Kidney tubule cell (primary cell): Measurements from ENCODE around the gene BOLA1.
A peak's percentile ranks its signal among the peaks of the same experiment; 100 is the strongest.
"Not testable (repeated sequence)": the region's sequence is repeated elsewhere in the genome, so short reads cannot be mapped to it uniquely, and the experiment has no call there.

ENCODE experiments used
- DNase-seq: peaks from one replicate; pipeline ENCODE4 v3.0.0-alpha.2; 2018; ENCODE audit warnings: low spot score

Gene BOLA1

DNA sequence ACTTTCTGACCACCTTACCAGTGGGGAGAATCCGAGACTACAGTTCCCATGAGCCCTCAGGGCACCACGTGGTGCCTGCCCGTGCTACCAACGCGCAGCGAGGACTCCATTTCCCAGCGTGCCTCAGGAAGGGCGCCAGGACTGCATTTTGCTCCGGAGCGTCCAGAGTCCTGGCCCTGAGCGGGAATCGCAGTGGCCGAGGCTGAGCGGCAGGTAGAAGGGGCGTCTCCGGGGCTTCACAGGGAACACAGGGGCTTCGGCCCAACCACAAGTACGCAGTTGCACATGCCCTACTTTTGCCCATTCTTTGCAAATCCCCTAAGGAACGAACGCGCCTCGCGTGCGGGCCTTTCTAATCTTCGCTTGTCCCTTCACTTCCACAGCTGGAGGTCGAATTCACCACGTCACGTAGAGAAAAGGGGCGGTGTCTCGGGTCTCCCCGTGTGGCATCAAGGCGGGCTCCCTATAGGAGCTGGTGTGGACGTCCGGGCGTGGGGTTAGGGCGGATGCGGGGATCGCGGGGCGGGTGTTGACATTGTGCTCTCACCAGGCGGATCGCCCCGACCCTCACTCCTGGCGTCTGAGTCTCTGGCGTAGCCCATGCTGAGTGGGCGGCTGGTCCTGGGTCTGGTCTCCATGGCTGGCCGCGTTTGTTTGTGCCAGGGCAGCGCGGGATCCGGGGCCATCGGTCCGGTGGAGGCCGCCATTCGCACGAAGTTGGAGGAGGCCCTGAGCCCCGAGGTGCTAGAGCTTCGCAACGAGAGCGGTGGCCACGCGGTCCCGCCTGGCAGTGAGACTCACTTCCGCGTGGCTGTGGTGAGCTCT, at the start of gene BOLA1:
BOLA1 (plus strand) TSS at position 109 of the 825 bp plus-strand sequence; CDS start at position 601, 492 bp downstream.
- DNase-seq = peak; percentile 88

- peak; percentile 9 for DNase-seq
These were observed 49.4 kb upstream of the BOLA1 start for GRCh38 chr1:149849947-149850360.

GRCh38 chr1:149850732-149851345, 48.5 kb upstream of the BOLA1 start:
- not testable (repeated sequence) for DNase-seq

DNA sequence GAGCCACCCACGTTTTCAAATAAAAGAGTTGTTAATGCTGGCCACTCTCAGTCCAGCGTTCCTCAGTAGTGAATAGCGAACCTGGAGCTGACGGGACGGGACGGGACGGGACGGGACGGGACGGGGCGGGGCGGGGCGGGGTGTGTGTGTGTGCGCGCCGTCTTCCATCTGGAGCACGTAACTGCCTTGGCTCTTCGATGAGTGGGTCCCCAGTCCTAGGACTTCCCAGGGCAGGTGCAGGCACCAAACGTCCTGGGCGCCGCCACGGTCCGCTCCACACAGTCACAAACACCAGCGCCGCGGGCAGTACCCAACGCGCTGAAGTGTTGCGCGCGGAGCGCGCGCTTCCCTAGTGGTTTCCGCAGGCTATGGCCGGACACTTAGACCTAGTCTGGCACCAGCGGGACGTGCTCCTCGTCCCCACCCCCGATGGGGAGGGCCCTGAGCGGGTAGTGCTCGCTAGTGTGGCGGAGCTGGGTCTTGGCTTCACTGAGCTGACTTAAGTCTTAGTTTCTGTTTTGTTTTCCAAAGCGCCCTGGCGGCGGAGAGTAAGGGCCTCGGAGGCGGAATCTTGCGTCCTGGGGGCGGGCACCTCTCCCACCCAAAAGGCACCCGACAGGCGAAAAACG, 47.7 kb upstream of the BOLA1 start:
- not testable (repeated sequence) for DNase-seq

DNA sequence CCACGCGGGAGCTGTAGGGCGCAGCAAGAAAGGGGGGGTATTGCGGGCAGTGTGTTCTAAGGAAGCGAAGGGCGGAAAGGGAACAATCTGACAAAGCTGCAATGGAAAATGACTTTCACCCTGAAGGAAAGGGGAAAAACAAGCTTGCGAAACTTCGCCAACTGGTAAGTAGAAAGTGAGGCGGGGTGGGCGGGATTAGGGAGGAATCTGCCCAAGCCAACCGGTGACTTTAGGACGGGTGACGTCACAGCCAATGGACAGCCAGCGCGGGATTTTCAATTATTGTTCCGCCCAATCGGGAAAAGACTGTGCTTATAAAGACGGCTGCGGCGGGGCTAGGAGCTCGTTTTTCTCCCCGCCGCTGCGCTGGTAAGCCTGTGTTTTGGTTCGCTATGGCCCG, 47.1 kb upstream of the BOLA1 start:
- not testable (repeated sequence) for DNase-seq

GRCh38 chr1:149860271-149860670, 39.1 kb upstream of the BOLA1 start:
- not testable (repeated sequence) for DNase-seq

- DNase-seq = not testable (repeated sequence)
These were observed 38.5 kb upstream of the BOLA1 start for GRCh38 chr1:149860684-149861496.

GRCh38 chr1:149861497-149862054, 37.8 kb upstream of the BOLA1 start:
- not testable (repeated sequence) for DNase-seq

GRCh38 chr1:149866887-149867286, 32.5 kb upstream of the BOLA1 start:
- not testable (repeated sequence) for DNase-seq

GRCh38 chr1:149873060-149873459, 26.3 kb upstream of the BOLA1 start:
- DNase-seq = not testable (repeated sequence)

GRCh38 chr1:149877211-149877946, 22.0 kb upstream of the BOLA1 start:
- no peak for DNase-seq

- DNase-seq = no peak
These were observed 19.8 kb upstream of the BOLA1 start for GRCh38 chr1:149879556-149879955.

- DNase-seq = no peak
These were observed 17.5 kb upstream of the BOLA1 start for GRCh38 chr1:149881876-149882275.

DNA sequence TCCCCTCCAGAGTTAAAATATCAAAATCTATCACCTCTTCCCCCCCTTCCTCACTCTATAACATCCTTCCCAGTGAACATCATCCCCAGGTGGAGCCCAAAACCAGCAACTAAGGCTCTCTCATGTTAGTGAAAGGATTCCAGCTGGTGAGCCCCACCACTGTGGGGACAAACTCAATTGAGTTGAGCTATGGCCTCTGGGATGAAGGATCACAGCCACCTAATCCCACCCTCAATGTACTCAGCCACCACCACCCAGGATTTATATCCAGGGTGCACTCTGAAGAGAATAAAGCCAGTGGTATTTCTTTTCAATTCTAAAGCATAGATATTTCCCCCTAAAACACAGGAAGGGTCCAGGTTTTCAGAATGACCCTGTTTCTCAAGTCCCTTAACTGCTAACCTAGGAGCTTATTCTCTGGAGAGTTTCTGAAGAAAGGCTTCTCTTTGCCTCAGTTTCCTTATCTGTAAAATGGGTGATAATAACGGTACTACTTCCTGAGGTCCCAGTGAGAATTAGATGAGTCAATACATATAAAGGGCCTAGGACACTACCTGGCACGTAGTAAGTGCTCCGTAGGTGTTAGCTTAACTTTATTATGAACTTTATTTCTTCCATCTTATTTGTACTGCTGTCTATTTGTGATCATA, 15.6 kb upstream of the BOLA1 start:
- no peak for DNase-seq

DNA sequence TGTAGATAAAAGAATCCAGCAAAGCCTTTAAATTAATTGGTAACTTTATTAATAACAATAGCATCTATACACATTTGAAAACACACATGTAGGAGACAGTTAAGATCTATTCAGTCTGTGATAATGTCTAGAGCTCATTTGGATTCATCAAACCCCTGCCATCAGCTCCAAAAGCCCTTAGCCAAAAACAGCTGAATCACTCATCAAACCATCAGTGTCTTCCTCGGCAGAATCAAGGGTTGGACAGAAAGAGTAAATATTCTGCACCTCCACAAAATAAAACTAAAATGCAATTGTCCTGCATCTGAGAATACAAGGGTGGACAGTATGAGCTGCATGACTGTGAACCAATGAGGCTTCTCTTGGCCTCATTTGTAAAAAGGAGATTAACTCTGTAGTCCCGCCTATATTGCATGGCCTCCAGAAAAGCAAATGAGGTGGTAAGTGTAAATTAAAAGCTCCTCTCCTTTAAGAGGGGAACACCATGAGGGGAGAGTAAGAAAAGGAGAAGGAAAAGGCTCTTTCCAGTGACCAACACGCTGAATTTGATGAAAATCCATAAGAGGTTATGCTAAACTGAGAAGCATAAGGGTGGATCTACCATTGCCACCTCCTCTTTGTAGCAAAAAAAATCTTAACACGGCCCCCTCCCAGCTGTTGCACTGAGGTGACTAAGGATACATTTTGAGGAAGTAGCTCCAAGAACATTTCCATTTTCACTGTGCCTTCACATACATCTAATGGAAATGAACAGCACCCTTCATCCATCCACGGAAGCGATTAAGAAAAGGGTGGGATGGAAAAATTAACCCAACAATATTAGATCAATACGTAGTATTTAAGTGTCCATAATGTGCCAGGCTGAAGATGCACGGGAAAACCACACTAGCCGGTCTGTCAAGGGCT, 14.7 kb upstream of the BOLA1 start:
- peak; percentile 29 for DNase-seq

DNA sequence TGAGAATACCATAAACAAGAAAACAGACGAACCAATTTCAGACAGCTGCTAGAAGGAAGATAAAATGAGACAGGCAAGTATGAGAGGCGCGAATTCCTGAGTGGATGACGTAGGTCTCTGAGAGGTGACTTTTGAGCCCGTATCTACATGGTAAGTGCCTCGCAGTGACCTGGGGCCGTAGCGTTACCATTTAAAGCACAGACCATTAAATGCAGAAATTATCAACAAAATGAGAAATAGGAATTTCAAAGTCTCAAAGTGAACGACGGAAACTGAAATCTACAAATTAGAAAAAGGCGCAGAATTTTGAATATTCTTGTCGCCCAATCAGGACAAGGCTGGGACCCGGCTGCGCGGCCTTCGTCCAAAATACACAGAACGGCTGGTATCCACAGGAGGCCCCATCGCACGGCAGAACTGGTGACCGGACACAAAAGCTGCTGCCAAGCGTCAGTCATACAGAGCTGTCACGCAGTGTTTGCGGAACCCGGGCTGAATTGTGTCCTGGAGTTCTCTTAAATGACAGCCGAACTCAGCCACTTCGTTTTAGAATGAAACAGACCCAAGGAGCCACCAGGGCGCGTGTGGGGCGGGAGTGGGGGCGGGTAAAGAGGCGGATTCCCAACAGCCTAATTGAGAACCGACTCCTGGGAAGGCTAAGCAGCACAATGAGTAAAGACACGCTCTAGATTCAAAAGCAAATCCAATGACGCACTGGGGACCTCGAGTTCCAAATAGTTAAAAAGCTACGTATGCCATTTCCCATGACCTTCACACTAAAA, 13.8 kb upstream of the BOLA1 start:
- DNase-seq = peak; percentile 80

- DNase-seq = not testable (repeated sequence)
These were observed 13.3 kb upstream of the BOLA1 start for GRCh38 chr1:149886121-149886395.

GRCh38 chr1:149886396-149887195, 12.8 kb upstream of the BOLA1 start:
- DNase-seq = peak; percentile 100
